Liver (tissue), 3 donors: ENCODE results near the gene STXBP6.

Source experiments
- JUND ChIP-seq, 2 donors: IDR thresholded peaks; 2 replicates each; pipeline ENCODE4 v1.6.1; 2016; ENCODE audit warnings: antibody characterized with exemption in 2 of 2
- SP1 ChIP-seq: IDR thresholded peaks from 2 replicates; pipeline ENCODE4 v1.6.1; 2018; ENCODE audit warnings: antibody characterized with exemption, mild to moderate bottlenecking
- TF ChIP-seq, protein P1 (sequence below): fragments of 150-350 bp; IDR thresholded peaks from 2 replicates; pipeline ENCODE4 v1.5.1; 2017; ENCODE audit warnings: improper control_type of control experiment, low read depth, low read length; ENCODE audit not compliant: missing input control
- donor health status: healthy.
- donor health status: healthy.

DNA sequence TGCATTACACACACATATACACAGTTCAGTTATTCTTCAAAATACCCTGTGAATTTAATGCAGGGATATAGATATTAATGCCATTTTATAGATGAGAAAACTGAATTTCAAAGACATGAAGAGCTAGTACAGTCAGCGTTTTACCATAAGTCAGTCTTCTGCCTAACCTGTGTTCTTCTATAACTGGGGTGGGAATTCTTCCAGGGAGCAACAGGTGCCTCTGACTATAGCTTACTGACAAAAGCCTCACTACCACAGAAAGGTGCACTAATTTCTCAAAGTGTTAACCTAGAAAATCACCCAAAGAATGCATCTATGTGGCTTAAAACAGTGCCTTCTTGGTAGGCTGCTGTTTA lies 84.4 kb downstream of the STXBP6 start:
- TF ChIP-seq, protein P1, sequence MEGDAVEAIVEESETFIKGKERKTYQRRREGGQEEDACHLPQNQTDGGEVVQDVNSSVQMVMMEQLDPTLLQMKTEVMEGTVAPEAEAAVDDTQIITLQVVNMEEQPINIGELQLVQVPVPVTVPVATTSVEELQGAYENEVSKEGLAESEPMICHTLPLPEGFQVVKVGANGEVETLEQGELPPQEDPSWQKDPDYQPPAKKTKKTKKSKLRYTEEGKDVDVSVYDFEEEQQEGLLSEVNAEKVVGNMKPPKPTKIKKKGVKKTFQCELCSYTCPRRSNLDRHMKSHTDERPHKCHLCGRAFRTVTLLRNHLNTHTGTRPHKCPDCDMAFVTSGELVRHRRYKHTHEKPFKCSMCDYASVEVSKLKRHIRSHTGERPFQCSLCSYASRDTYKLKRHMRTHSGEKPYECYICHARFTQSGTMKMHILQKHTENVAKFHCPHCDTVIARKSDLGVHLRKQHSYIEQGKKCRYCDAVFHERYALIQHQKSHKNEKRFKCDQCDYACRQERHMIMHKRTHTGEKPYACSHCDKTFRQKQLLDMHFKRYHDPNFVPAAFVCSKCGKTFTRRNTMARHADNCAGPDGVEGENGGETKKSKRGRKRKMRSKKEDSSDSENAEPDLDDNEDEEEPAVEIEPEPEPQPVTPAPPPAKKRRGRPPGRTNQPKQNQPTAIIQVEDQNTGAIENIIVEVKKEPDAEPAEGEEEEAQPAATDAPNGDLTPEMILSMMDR = no peak
- TF ChIP-seq JUND (IDR thresholded peaks at IDR 0.05) (no peak), SP1 (no peak)
